Measurements from ENCODE around the gene TNN. TPM values are rescaled to one million over a fixed set of nuclear protein-coding genes. Genes with fewer than 3 reads are reported as not detected.

Gene TNN
- total and polyA plus RNA-seq, 2 experiments from 2014 or later = 0.18 to 0.31 TPM

DNA sequence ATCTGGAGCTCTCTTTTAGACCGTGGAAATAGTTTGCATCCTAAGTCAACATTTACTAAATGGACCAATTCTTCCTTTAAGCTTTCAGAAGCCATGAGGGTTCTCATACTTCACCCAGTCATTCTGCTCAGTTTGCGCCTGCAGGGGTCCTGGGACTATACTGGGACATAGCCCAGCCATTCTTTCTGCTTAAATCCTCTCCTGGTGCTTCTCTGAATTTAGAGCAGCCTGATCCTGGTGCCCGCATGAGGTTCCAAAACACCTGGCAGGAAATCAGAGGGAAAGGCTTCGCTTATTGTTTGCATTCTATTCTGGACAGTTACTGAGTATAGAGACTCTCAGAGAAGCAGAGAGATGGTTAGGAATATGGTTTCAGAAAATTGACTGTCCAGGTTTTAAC, 27.0 kb downstream of the TNN start (continued):
- TF ChIP-seq, protein P1, sequence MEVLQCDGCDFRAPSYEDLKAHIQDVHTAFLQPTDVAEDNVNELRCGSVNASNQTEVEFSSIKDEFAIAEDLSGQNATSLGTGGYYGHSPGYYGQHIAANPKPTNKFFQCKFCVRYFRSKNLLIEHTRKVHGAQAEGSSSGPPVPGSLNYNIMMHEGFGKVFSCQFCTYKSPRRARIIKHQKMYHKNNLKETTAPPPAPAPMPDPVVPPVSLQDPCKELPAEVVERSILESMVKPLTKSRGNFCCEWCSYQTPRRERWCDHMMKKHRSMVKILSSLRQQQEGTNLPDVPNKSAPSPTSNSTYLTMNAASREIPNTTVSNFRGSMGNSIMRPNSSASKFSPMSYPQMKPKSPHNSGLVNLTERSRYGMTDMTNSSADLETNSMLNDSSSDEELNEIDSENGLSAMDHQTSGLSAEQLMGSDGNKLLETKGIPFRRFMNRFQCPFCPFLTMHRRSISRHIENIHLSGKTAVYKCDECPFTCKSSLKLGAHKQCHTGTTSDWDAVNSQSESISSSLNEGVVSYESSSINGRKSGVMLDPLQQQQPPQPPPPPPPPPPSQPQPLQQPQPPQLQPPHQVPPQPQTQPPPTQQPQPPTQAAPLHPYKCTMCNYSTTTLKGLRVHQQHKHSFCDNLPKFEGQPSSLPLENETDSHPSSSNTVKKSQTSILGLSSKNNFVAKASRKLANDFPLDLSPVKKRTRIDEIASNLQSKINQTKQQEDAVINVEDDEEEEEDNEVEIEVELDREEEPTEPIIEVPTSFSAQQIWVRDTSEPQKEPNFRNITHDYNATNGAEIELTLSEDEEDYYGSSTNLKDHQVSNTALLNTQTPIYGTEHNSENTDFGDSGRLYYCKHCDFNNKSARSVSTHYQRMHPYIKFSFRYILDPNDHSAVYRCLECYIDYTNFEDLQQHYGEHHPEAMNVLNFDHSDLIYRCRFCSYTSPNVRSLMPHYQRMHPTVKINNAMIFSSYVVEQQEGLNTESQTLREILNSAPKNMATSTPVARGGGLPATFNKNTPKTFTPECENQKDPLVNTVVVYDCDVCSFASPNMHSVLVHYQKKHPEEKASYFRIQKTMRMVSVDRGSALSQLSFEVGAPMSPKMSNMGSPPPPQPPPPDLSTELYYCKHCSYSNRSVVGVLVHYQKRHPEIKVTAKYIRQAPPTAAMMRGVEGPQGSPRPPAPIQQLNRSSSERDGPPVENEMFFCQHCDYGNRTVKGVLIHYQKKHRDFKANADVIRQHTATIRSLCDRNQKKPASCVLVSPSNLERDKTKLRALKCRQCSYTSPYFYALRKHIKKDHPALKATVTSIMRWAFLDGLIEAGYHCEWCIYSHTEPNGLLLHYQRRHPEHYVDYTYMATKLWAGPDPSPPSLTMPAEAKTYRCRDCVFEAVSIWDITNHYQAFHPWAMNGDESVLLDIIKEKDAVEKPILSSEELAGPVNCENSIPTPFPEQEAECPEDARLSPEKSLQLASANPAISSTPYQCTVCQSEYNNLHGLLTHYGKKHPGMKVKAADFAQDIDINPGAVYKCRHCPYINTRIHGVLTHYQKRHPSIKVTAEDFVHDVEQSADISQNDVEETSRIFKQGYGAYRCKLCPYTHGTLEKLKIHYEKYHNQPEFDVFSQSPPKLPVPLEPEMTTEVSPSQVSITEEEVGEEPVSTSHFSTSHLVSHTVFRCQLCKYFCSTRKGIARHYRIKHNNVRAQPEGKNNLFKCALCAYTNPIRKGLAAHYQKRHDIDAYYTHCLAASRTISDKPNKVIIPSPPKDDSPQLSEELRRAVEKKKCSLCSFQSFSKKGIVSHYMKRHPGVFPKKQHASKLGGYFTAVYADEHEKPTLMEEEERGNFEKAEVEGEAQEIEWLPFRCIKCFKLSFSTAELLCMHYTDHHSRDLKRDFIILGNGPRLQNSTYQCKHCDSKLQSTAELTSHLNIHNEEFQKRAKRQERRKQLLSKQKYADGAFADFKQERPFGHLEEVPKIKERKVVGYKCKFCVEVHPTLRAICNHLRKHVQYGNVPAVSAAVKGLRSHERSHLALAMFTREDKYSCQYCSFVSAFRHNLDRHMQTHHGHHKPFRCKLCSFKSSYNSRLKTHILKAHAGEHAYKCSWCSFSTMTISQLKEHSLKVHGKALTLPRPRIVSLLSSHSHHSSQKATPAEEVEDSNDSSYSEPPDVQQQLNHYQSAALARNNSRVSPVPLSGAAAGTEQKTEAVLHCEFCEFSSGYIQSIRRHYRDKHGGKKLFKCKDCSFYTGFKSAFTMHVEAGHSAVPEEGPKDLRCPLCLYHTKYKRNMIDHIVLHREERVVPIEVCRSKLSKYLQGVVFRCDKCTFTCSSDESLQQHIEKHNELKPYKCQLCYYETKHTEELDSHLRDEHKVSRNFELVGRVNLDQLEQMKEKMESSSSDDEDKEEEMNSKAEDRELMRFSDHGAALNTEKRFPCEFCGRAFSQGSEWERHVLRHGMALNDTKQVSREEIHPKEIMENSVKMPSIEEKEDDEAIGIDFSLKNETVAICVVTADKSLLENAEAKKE (CRISPR knock-in tag; IDR thresholded peaks at IDR 0.05) = no peak
- TF ChIP-seq JUNB (IDR thresholded peaks at IDR 0.05; ENCODE audit: unreplicated experiment) (no peak), ZNF114 (CRISPR knock-in tag; IDR thresholded peaks at IDR 0.05) (no peak), NANOG (IDR thresholded peaks at IDR 0.05; ENCODE audit: borderline replicate concordance) (no peak), EZH2 (IDR thresholded peaks at IDR 0.05; ENCODE audit: low read depth, unreplicated experiment) (no peak), CREB1 (CRISPR knock-in tag; IDR thresholded peaks at IDR 0.05; ENCODE audit: low read depth) (no peak), EZH2phosphoT487 (IDR thresholded peaks at IDR 0.05; ENCODE audit: unreplicated experiment) (no peak), STAT1 (IDR thresholded peaks at IDR 0.05; ENCODE audit: unreplicated experiment) (no peak)
- TF ChIP-seq, protein P2, sequence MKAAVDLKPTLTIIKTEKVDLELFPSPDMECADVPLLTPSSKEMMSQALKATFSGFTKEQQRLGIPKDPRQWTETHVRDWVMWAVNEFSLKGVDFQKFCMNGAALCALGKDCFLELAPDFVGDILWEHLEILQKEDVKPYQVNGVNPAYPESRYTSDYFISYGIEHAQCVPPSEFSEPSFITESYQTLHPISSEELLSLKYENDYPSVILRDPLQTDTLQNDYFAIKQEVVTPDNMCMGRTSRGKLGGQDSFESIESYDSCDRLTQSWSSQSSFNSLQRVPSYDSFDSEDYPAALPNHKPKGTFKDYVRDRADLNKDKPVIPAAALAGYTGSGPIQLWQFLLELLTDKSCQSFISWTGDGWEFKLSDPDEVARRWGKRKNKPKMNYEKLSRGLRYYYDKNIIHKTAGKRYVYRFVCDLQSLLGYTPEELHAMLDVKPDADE (IDR thresholded peaks at IDR 0.05) = no peak

DNA sequence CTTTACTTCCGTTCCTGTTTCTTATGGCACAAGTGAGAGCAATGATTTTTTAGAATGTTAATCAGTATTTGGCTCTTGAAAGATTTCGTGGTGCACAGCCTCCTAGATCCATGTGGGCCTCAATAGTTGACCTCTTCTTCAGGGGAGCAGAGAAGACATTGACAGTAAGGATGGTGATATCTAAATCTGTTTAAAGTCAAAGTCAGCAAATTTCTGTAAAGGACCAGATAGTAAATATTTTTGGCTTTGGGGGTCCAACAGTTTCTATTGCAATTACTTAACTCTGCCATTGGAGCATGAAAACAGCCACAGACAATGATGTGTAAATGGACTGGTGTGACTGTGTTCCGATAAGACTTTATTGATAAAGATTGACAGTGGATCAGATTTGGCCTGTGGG, 27.4 kb downstream of the TNN start:
- Histone ChIP-seq H3K27me3 (ENCODE audit: insufficient read depth) (no peaks in the 10 kb centered on the region), H3K36me3 (ENCODE audit: insufficient read depth) (no peaks in the 10 kb centered on the region), H3K9me2 (ENCODE audit: insufficient read depth) (0 out of 2 replicates have a peak, but pooled peaks cover 3% of the 10 kb centered on the region), H4K20me1 (replicated peaks; ENCODE audit: insufficient read depth) (no peaks in the 10 kb centered on the region), H3K4me2 (no peak overlapping the region), H3K79me2 (replicated peaks; ENCODE audit: insufficient read depth) (no peaks in the 10 kb centered on the region), H3F3A (replicated peaks; ENCODE audit: low read depth) (no peaks in the 10 kb centered on the region), H3K4me3 (no peak overlapping the region), H2AFZ (no peak overlapping the region), H3K4me1 (ENCODE audit: insufficient read depth) (no peaks in the 10 kb centered on the region), H3K27ac (ENCODE audit: low read depth) (no peak overlapping the region)
- Mint-ChIP-seq H3K4me1 (peaks cover 2% of the 10 kb centered on the region; the same call in 1 of the 3 replicates), H3K4me3 (no peak overlapping the region), H3K36me3 (ENCODE audit: low read depth) (no peaks in the 10 kb centered on the region), H3K27ac (no peak overlapping the region), H3K9me3 (no peaks in the 10 kb centered on the region; the same call in 2 of the 3 replicates), H3K27me3 (ENCODE audit: insufficient read depth, low read depth, poor library complexity) (peaks cover 3% of the 10 kb centered on the region)
- no peak for DNase-seq (ENCODE audit: low spot score)
- ATAC-seq = no peak
- TF ChIP-seq EZH2 (IDR thresholded peaks at IDR 0.05; ENCODE audit: low read depth, unreplicated experiment) = no peak
- TF ChIP-seq CREB1 (CRISPR knock-in tag; IDR thresholded peaks at IDR 0.05; ENCODE audit: low read depth) = no peak
- TF ChIP-seq POLR2AphosphoS5 (IDR thresholded peaks at IDR 0.05; ENCODE audit: low read depth) = no peak
- TF ChIP-seq, protein P2 (IDR thresholded peaks at IDR 0.05) = no peak
- TF ChIP-seq, protein P3, sequence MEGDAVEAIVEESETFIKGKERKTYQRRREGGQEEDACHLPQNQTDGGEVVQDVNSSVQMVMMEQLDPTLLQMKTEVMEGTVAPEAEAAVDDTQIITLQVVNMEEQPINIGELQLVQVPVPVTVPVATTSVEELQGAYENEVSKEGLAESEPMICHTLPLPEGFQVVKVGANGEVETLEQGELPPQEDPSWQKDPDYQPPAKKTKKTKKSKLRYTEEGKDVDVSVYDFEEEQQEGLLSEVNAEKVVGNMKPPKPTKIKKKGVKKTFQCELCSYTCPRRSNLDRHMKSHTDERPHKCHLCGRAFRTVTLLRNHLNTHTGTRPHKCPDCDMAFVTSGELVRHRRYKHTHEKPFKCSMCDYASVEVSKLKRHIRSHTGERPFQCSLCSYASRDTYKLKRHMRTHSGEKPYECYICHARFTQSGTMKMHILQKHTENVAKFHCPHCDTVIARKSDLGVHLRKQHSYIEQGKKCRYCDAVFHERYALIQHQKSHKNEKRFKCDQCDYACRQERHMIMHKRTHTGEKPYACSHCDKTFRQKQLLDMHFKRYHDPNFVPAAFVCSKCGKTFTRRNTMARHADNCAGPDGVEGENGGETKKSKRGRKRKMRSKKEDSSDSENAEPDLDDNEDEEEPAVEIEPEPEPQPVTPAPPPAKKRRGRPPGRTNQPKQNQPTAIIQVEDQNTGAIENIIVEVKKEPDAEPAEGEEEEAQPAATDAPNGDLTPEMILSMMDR (conservative IDR thresholded peaks at IDR 0.05; ENCODE audit: low read depth in 2 of 2) = no peak
- no peak for TF ChIP-seq JUNB (IDR thresholded peaks at IDR 0.05; ENCODE audit: unreplicated experiment)
- TF ChIP-seq NANOG (IDR thresholded peaks at IDR 0.05; ENCODE audit: borderline replicate concordance) = no peak
- no peak for TF ChIP-seq ZNF331 (CRISPR knock-in tag; IDR thresholded peaks at IDR 0.05; ENCODE audit: low read depth)
- no peak for TF ChIP-seq STAT1 (IDR thresholded peaks at IDR 0.05; ENCODE audit: unreplicated experiment)

Measured in GM23338 (cell line).